NCI-H69 (cell line): ENCODE measurements around the gene PGF.
A peak's percentile ranks its signal among the peaks of the same experiment; 100 is the strongest.
"Not testable (repeated sequence)": the region's sequence is repeated elsewhere in the genome, so short reads cannot be mapped to it uniquely, and the experiment has no call there.

Experiments
- DNase-seq: peaks from one replicate; lab custom pipeline; 2025; lab: John Stamatoyannopoulos, UW

PGF gene

DNA sequence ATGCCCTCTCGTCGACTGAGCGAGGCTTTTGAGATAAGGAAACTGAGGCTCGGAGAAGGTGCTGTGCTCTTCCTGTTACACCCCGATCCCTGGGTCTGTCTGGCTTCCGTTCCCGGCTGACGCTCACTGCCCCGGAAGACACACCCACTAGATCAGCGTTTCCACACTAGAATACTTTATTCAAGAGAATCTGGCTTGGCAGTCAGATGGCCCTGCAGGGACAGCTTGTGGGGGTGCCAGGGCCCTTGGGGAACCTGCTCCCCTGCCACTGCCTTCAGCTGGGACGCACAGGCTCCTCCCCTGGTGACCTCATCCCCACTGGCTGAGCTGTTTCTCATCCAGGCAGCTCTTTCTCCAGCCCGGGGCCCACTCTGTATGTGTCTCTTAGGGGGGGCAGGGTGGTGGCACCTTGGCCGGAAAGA is 13.7 kb downstream of the PGF start:
- DNase-seq = no peak

DNA sequence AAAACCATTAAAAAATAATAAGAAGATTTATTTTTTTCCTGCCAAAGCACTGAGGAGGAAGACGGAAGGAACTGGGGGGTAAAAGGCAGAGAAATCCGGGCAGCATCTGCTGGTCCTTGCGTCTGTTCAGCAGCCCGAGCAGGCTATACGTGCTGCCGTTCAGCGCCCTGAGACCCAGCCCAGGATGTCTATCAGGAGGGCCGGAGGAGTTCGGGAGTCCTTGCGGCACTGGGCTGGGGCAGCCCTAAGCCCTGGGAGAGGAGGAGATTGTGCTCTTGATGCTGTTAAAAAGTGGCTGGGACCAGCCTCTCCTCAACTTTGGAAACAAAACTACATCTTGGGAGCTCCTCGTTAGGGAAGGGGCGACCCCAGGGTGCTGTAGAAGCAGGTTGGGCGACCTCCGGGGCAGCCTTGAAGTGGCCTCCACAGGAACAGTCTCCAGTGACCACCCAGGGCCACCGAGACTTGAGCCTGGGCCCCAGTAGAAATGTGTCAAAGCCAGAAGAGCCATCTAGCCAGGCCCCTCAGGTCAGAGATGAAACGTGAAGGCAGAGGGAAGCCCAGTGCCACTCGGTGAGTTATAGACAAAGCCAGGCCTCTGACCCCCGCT is 14.3 kb downstream of the PGF start:
- no peak for DNase-seq

- no peak for DNase-seq
Measured at GRCh38 chr14:74938531-74939495, 16.6 kb downstream of the PGF start.

DNA sequence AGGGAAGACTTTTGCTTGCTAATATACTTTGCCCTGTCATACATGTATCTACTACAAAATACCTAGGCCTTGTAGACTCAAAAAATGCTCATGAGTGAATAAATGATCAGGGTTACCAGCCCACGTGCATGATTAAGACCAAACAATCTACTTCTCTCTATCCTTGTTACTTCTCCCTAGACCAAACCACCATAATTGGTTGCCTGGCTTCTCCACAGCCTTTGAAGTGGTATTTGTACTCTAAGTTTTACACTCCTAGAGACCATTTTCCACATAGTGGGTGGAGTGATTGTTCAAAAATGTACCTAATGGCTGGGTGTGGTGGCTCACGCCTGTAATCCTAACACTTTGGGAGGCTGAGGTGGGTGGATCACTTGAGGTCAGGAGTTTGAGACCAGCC is 18.2 kb downstream of the PGF start:
- DNase-seq = no peak

- no peak for DNase-seq
Measured at GRCh38 chr14:74936731-74937130, 18.7 kb downstream of the PGF start.

GRCh38 chr14:74936151-74936550 is 19.2 kb downstream of the PGF start:
- DNase-seq = no peak

DNA sequence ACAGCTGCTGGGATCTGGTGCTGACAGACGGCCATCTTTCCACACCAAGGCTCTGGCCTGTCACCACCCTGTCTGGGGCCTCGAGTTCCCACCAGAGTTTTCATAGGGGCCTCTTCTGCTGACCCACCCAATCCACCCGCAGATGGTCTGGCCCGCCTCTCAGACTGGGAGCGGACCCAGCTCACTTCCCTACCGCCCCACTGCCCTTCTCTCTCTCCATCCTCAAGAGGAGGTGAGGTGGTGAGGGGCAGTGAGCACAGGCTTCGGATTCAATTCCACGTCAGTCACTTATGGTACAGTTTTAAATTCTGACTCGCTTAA is 20.1 kb downstream of the PGF start:
- no peak for DNase-seq

DNA sequence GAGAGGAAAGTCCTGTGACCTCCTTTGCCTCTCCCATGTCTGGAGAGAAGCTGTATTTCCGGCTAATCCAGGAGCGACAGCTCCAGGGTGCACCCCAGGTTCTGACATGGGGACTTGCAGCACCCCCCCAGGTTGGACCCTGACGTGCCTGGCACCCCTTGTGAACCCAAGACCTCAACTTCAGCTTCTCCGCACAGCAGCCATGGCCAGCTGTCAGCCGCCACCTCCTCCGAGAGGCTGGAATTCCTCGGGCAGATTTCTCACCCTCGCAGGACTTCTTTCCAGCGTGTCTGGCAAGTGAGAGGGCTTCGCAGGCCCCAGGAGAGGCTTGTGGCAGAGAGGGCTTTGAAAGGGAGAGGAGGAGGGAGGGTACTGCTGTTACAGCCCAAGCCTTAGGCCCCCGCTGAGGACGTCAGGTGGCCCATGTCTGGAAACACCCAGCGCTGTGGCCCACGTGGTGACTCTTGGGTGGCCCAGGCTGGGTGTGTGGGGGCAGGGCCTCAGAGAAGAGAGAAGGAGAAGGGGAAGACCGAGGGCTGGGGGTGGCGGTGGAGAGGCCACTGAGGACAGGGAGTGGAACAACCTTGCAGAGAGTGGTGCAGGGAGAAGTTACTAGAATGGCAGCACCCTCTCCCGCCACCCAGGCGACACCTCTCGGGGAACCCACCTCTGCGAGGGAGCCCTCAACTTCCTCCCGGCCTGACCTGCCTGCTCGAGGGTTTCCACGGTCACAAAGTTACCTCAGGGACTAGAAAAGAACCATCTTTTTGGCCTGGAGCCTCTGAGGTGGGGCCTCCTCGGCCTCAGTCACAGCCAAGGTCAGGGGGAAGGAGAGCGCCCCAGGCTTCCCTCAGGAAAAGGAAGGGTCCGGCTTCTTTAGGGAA is 20.7 kb downstream of the PGF start:
- DNase-seq = no peak

- DNase-seq = no peak
Measured at GRCh38 chr14:74934041-74934440, 21.4 kb downstream of the PGF start.

- not testable (repeated sequence) for DNase-seq
Measured at GRCh38 chr14:74932936-74933335, 22.5 kb downstream of the PGF start.

DNA sequence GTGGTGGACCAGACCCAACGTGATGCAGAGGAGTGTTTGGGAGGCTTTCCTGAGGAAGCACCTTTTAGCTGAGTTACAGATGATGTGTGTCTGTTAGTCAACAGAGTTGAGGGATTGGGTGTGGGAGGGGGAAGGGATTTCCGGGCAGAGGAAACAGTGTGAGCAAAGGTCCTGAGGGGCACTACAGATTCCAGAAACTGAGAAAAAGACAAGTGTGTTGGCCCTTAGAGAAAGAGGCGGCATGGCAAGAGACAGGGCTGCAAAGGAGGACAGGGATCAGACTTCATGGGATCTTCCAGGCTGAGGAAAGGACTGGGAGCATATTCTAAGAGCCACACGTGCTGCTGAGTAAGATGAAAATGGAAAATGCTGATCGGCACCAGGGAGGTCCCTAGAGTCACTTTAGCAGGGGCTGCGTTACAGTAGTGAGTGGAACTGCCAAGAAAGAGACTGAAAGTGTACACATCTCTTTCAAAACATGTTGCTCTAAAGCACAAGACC is 22.9 kb downstream of the PGF start:
- DNase-seq = no peak

- DNase-seq = not testable (repeated sequence)
Measured at GRCh38 chr14:74931744-74932143, 23.7 kb downstream of the PGF start.

DNA sequence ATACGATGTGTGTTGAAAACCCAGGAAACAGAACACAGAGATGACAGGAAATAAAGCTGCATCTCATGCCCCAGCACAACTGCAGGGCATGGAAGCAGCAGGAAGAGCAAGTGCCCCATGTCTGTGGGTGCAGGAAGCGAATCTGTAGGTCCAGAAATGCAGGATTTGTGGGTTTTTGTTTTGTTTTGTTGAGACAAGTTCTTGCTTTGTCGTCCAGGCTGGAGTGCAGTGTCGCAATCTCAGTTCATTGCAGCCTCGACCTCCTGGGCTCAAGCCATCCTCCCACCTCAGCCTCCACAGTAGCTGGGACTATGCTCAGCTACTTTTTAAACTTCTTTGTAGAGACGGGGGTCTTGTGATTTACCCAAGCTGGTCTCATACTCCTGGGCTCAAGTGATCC is 26.2 kb downstream of the PGF start:
- DNase-seq = no peak

- no peak for DNase-seq
Measured at GRCh38 chr14:74927225-74927624, 28.2 kb downstream of the PGF start.

- DNase-seq = no peak
Measured at GRCh38 chr14:74924061-74924460, 31.3 kb downstream of the PGF start.

- DNase-seq = peak; percentile 97
Measured at GRCh38 chr14:74922752-74923401, 32.5 kb downstream of the PGF start, which contains the start of gene RPS6KL1. RPS6KL1 (minus strand) TSS chr14:74923260; CDS start chr14:74921541, 1,719 bp downstream.

DNA sequence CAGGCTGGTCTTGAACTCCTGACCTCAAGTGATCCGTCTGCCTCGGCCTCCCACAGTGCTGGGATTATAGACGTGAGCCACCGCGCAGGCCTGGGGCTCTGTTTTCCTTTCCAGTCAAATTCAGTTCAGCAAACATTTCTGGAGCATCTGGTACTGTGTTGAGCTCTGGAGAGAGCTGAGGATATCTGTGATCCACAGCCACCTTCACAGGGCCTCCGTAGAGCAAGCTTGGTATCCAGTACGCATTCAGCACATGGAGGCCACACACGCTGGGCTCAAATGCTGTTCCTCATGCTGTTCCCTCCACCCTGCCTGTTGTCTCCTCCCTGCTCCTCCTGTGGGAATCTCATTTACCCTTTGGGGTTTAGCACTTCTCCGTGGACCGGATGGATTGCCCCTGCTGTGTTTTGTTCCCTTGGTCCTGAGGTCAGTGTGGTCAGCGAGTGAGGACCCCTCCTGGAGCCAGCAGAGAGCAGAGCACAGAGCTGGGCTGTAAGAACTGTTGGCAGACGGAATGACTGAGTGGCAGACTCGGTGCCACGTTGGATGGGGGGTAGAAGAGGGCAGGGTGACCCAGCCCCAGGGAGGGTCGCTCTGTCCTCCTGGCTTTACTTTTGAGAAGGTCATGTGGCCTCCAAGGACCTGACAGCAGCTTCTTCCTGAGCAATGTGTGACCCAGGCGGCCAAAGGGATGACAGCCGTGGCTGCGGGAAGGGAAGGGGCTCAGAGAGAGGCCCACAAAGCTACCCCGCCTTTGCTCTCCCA is 33.2 kb downstream of the PGF start:
- no peak for DNase-seq

- DNase-seq = no peak
Measured at GRCh38 chr14:74921053-74921620, 34.3 kb downstream of the PGF start.

GRCh38 chr14:74920281-74920680 is 35.1 kb downstream of the PGF start:
- DNase-seq = no peak

GRCh38 chr14:74919421-74920165 is 35.8 kb downstream of the PGF start:
- no peak for DNase-seq
